ENCODE measurements around the gene UBE2J2. TPM values are rescaled to one million over a fixed set of nuclear protein-coding genes. Genes with fewer than 3 reads are reported as not detected.

Gene UBE2J2
- total and polyA plus RNA-seq, 2 of the 8 experiments (the other 6 are each of a cell fraction or from before 2014, with no cell fraction given), result 33.6 to 67.9 TPM

DNA sequence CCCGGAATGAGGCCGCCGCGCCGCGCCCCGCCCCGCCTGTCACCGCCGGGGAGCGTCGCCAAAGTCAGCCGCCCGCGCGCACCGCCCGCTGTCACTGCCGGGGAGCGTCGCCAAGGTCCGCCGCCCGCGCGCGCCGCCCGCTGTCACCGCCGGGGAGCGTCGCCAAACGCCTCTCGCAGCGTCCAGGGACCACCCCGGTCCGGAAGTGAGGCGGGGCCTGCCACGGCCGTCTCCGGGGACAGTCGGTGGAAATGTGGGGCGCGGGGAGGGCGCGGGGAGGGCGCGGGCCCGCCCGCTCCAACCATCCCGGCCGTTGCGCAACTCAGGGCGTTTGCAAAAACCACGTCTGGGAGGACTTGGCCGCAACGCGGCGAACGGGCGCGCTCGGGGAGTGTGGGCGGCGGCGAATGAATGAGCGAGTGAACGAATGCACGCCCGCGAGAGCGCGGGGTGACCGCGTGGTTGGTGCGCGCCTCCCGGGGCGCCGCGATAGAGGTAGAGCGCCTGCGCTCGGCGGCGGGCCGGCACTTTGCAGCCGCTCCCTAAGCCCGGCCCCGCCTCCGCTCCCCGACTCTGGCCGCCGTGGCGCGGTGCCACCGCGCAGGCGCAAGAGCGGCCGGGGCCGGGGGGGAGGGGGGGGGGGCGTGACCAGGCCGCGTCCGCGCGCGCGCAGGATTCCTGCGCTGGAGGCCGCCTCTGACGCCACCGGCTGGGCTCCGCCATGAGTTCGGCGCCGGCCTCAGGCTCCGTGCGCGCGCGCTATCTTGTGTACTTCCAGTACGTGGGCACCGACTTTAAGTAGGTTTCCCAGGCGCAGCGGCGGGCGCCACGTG, 34.5 kb upstream of the UBE2J2 start, which contains the start of the genes ACAP3 and PUSL1 (continued):
- TF ChIP-seq, protein P1, sequence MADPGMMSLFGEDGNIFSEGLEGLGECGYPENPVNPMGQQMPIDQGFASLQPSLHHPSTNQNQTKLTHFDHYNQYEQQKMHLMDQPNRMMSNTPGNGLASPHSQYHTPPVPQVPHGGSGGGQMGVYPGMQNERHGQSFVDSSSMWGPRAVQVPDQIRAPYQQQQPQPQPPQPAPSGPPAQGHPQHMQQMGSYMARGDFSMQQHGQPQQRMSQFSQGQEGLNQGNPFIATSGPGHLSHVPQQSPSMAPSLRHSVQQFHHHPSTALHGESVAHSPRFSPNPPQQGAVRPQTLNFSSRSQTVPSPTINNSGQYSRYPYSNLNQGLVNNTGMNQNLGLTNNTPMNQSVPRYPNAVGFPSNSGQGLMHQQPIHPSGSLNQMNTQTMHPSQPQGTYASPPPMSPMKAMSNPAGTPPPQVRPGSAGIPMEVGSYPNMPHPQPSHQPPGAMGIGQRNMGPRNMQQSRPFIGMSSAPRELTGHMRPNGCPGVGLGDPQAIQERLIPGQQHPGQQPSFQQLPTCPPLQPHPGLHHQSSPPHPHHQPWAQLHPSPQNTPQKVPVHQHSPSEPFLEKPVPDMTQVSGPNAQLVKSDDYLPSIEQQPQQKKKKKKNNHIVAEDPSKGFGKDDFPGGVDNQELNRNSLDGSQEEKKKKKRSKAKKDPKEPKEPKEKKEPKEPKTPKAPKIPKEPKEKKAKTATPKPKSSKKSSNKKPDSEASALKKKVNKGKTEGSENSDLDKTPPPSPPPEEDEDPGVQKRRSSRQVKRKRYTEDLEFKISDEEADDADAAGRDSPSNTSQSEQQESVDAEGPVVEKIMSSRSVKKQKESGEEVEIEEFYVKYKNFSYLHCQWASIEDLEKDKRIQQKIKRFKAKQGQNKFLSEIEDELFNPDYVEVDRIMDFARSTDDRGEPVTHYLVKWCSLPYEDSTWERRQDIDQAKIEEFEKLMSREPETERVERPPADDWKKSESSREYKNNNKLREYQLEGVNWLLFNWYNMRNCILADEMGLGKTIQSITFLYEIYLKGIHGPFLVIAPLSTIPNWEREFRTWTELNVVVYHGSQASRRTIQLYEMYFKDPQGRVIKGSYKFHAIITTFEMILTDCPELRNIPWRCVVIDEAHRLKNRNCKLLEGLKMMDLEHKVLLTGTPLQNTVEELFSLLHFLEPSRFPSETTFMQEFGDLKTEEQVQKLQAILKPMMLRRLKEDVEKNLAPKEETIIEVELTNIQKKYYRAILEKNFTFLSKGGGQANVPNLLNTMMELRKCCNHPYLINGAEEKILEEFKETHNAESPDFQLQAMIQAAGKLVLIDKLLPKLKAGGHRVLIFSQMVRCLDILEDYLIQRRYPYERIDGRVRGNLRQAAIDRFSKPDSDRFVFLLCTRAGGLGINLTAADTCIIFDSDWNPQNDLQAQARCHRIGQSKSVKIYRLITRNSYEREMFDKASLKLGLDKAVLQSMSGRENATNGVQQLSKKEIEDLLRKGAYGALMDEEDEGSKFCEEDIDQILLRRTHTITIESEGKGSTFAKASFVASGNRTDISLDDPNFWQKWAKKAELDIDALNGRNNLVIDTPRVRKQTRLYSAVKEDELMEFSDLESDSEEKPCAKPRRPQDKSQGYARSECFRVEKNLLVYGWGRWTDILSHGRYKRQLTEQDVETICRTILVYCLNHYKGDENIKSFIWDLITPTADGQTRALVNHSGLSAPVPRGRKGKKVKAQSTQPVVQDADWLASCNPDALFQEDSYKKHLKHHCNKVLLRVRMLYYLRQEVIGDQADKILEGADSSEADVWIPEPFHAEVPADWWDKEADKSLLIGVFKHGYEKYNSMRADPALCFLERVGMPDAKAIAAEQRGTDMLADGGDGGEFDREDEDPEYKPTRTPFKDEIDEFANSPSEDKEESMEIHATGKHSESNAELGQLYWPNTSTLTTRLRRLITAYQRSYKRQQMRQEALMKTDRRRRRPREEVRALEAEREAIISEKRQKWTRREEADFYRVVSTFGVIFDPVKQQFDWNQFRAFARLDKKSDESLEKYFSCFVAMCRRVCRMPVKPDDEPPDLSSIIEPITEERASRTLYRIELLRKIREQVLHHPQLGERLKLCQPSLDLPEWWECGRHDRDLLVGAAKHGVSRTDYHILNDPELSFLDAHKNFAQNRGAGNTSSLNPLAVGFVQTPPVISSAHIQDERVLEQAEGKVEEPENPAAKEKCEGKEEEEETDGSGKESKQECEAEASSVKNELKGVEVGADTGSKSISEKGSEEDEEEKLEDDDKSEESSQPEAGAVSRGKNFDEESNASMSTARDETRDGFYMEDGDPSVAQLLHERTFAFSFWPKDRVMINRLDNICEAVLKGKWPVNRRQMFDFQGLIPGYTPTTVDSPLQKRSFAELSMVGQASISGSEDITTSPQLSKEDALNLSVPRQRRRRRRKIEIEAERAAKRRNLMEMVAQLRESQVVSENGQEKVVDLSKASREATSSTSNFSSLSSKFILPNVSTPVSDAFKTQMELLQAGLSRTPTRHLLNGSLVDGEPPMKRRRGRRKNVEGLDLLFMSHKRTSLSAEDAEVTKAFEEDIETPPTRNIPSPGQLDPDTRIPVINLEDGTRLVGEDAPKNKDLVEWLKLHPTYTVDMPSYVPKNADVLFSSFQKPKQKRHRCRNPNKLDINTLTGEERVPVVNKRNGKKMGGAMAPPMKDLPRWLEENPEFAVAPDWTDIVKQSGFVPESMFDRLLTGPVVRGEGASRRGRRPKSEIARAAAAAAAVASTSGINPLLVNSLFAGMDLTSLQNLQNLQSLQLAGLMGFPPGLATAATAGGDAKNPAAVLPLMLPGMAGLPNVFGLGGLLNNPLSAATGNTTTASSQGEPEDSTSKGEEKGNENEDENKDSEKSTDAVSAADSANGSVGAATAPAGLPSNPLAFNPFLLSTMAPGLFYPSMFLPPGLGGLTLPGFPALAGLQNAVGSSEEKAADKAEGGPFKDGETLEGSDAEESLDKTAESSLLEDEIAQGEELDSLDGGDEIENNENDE (IDR thresholded peaks at IDR 0.05; ENCODE audit: insufficient replicate concordance, low read length), result no peak
- no peak for TF ChIP-seq RNF2 (IDR thresholded peaks at IDR 0.05; ENCODE audit: borderline replicate concordance, low read depth, low read length, missing control alignments, poor library complexity, severe bottlenecking)
- TF ChIP-seq EP300 (IDR thresholded peaks at IDR 0.05; ENCODE audit: borderline replicate concordance in 1 of 2, low read depth in 2 of 2, low read length in 2 of 2), result no peak
- peak; percentile 64; the same call in 1 of the 2 replicates for TF ChIP-seq BACH1 (IDR thresholded peaks at IDR 0.05; ENCODE audit: low read length)
- peak; percentile 35; the same call in 1 of the 2 replicates for TF ChIP-seq YY1 (IDR thresholded peaks at IDR 0.05; ENCODE audit: low read depth, low read length)
- TF ChIP-seq ASH2L (IDR thresholded peaks at IDR 0.05; ENCODE audit: low read length), result peak; percentile 85
- no peak for TF ChIP-seq SP2 (IDR thresholded peaks at IDR 0.05; ENCODE audit: low read length)
- TF ChIP-seq CTBP2 (IDR thresholded peaks at IDR 0.05; ENCODE audit: borderline replicate concordance, insufficient read depth, insufficient read length, low read length), result peak; percentile 75
- TF ChIP-seq CREB1 (IDR thresholded peaks at IDR 0.05), result peak; percentile 41; the same call in 1 of the 2 replicates
- TF ChIP-seq CEBPB (IDR thresholded peaks at IDR 0.05; ENCODE audit: low read depth, low read length), result peak; percentile 99

Data from H1 (cell line).